Esophagus squamous epithelium (tissue), 4 donors: ENCODE measurements around the gene IGFL4.

Experiments used
- POLR2A ChIP-seq, 4 donors: fragments of 450-650 bp; IDR thresholded peaks; one replicate each; pipeline ENCODE4 v1.6.1; 2017; ENCODE audit warnings: antibody characterized with exemption in 4 of 4, mild to moderate bottlenecking in 4 of 4, moderate library complexity in 3 of 4
- TF ChIP-seq, protein P1 (sequence below), 6 experiments: fragments of 450-650 bp in 4 of 6; fragments of 200-600 bp in 2 of 6; sonication (generic) in 2 of 6; IDR thresholded peaks; one replicate each; pipeline ENCODE4 v1.5.1; 2016 to 2019; ENCODE audit warnings: antibody characterized with exemption in 6 of 6, mild to moderate bottlenecking in 4 of 6, moderate library complexity in 4 of 6

DNA sequence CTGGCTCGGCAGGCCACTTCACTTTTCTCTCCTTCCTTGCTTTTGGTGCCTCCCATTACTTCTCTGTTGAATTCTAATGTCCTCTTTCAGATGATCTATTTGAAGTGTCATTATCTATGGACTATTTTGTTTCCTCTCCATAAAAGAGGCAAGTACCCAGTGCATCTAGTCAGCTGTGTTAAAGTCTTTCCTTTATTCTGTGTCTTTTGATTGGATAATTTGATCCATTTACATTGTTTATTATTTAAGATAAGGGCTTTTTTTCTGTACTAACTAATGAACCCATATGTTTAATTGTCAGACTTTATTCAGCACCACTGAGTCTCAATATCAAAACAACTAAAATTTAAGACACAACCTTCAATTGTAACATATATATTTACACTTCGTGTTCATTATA is 47.3 kb upstream of the IGFL4 start:
- TF ChIP-seq, protein P1, sequence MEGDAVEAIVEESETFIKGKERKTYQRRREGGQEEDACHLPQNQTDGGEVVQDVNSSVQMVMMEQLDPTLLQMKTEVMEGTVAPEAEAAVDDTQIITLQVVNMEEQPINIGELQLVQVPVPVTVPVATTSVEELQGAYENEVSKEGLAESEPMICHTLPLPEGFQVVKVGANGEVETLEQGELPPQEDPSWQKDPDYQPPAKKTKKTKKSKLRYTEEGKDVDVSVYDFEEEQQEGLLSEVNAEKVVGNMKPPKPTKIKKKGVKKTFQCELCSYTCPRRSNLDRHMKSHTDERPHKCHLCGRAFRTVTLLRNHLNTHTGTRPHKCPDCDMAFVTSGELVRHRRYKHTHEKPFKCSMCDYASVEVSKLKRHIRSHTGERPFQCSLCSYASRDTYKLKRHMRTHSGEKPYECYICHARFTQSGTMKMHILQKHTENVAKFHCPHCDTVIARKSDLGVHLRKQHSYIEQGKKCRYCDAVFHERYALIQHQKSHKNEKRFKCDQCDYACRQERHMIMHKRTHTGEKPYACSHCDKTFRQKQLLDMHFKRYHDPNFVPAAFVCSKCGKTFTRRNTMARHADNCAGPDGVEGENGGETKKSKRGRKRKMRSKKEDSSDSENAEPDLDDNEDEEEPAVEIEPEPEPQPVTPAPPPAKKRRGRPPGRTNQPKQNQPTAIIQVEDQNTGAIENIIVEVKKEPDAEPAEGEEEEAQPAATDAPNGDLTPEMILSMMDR (IDR thresholded peaks at IDR 0.05): no peak
- no peak for TF ChIP-seq POLR2A (IDR thresholded peaks at IDR 0.05)
